C4-2B (cell line): Measurements from ENCODE around the gene AGO4.

ENCODE experiments used
- ZFX ChIP-seq: fragments of 450-650 bp; IDR thresholded peaks from 2 replicates; pipeline ENCODE4 v1.6.1; 2017
- TF ChIP-seq, protein P1 (sequence below): fragments of 450-650 bp; conservative IDR thresholded peaks from 2 replicates; pipeline ENCODE4 v1.5.1; 2017; ENCODE audit warnings: mild to moderate bottlenecking

GRCh38 chr1:35773711-35774110 is 34.1 kb upstream of the AGO4 start:
- TF ChIP-seq ZFX, result no peak
- TF ChIP-seq, protein P1, sequence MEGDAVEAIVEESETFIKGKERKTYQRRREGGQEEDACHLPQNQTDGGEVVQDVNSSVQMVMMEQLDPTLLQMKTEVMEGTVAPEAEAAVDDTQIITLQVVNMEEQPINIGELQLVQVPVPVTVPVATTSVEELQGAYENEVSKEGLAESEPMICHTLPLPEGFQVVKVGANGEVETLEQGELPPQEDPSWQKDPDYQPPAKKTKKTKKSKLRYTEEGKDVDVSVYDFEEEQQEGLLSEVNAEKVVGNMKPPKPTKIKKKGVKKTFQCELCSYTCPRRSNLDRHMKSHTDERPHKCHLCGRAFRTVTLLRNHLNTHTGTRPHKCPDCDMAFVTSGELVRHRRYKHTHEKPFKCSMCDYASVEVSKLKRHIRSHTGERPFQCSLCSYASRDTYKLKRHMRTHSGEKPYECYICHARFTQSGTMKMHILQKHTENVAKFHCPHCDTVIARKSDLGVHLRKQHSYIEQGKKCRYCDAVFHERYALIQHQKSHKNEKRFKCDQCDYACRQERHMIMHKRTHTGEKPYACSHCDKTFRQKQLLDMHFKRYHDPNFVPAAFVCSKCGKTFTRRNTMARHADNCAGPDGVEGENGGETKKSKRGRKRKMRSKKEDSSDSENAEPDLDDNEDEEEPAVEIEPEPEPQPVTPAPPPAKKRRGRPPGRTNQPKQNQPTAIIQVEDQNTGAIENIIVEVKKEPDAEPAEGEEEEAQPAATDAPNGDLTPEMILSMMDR, result no peak
